Ovary (tissue), 9 donors: ENCODE results near the gene TRIM23. TPM values are rescaled to one million over a fixed set of nuclear protein-coding genes. Genes with fewer than 3 reads are reported as not detected.

Source experiments
- DNase-seq, 5 donors: peaks; one replicate each; pipeline ENCODE4 v3.0.0-alpha.2; 2019 to 2020
- H3K27ac ChIP-seq, 2 donors: fragments of 200-600 bp; one replicate each; pipeline versions ENCODE4 v1.5.1 to v1.8.0; 2019 to 2022
- H3K27me3 ChIP-seq: fragments of 200-600 bp; one replicate; pipeline ENCODE4 v1.8.0; 2022
- H3K36me3 ChIP-seq: fragments of 200-600 bp; sonication (generic); one replicate; pipeline ENCODE4 v1.5.1; 2019
- H3K4me1 ChIP-seq: one replicate; pipeline ENCODE4 v1.8.1; 2013; ENCODE audit warnings: mild to moderate bottlenecking, moderate library complexity; ENCODE audit not compliant: insufficient read depth
- H3K4me3 ChIP-seq: fragments of 200-600 bp; sonication (generic); one replicate; pipeline ENCODE4 v1.5.1; 2017
- H3K9me3 ChIP-seq, 2 donors: fragments of 200-600 bp in 1 of 2; sonication (generic) in 1 of 2; one replicate each; pipeline versions ENCODE4 v1.5.1 to v1.8.1; 2013 to 2019; ENCODE audit warnings: mild to moderate bottlenecking in 1 of 2, moderate library complexity in 1 of 2
- CTCF ChIP-seq, 3 donors: fragments of 450-650 bp in 2 of 3; fragments of 200-600 bp in 1 of 3; IDR thresholded peaks; one replicate each; pipeline versions ENCODE4 v1.5.1 to v1.8.0; 2016 to 2022; ENCODE audit warnings: antibody characterized with exemption in 3 of 3, mild to moderate bottlenecking in 1 of 3
- EP300 ChIP-seq: sonication (generic); formaldehyde crosslinking; IDR thresholded peaks from one replicate; pipeline ENCODE4 v1.6.1; 2017; ENCODE audit warnings: antibody characterized with exemption
- POLR2A ChIP-seq: fragments of 450-650 bp; IDR thresholded peaks from one replicate; pipeline ENCODE4 v1.6.1; 2017; ENCODE audit warnings: antibody characterized with exemption, mild to moderate bottlenecking, moderate library complexity
- WGBS, 3 donors: extraction: QIAGEN DNeasy Blood & Tissue Kit in 1 of 3; methylation state at CpG; one replicate each; pipeline versions ENCODE4 v1.1.5 to v1.1.7; 2013 to 2017; 5-methylcytosine and 5-hydroxymethylcytosine counted together
- intact Hi-C, 4 donors: fragments of 100-400 bp; cut with DNase I; formaldehyde crosslinking; loops; one replicate each; pipeline versions ENCODE4 v1.11.0 to v1.15.1; 2022 to 2023
- polyA plus RNA-seq, 2 donors: library from polyadenylated mRNA; stranded (reverse); fragments of 200-250 nt in 1 of 2; fragments of 350-450 nt in 1 of 2; fragmentation: Illumina TruSeq in 1 of 2; extraction: RNeasy Lipid Tissue Mini Kit (QIAGEN cat#74804) in 1 of 2; gene quantifications; one replicate each; pipeline ENCODE4 v1.2.3, GENCODE V29; 2013 to 2014
- total RNA-seq, 7 donors: library from RNA; depleted of rRNA in 2 of 7; stranded (reverse); fragments of >200 nt in 2 of 7; fragmentation: NEBNext Ultra II Directional in 3 of 7; extraction: Animal tissue kit (Norgen Biotek cat#: 25700) in 3 of 7; gene quantifications; one replicate each; pipeline versions ENCODE4 v1.1.0 to v1.2.4, GENCODE V29; 2016 to 2023
- donor health status: DM: no; HTN: no; CAD: no; lungs with moderate emphysema.
- donor health status: DM: no; HTN: no; CAD: no.
- donor health status: Bipolar disorder and iron deficiency.
- donor health status: DM: yes; HTN: yes; CAD: no.
- donor health status: DM: no; HTN: no; CAD: no.
- donor health status: DM: yes; HTN: yes; CAD: no.

The TRIM23 gene
- total and polyA plus RNA-seq, 9 donors = 8.3 to 23.4 (median 19.3) TPM

- intact Hi-C loops = no loop called here
Measured at GRCh38 chr5:65577141-65577540, 47.0 kb downstream of the TRIM23 start.

GRCh38 chr5:65570598-65571226, 53.4 kb downstream of the TRIM23 start:
- Histone ChIP-seq H3K4me3 (no peak overlapping the region), H3K9me3 (no peaks in the 10 kb centered on the region), H3K36me3 (no peaks in the 10 kb centered on the region), H3K27ac (no peak overlapping the region), H3K27me3 (no peaks in the 10 kb centered on the region), H3K4me1 (no peaks in the 10 kb centered on the region)
- TF ChIP-seq EP300 (no peak), CTCF (IDR thresholded peaks at IDR 0.05) (no peak), POLR2A (no peak)
- DNase-seq = no peak
- intact Hi-C loops = no loop called here
- WGBS, 3 donors = 83 to 91% (median 84%) methylated on average over 2 of the region's 2 CpGs

More at GRCh38 chr5:65577141-65577540, 47.0 kb downstream of the TRIM23 start:
- H3K9me3 ChIP-seq = no peaks in the 10 kb centered on the region
- H3K36me3 ChIP-seq = no peaks in the 10 kb centered on the region
- H3K4me3 ChIP-seq = no peak overlapping the region
- H3K4me1 ChIP-seq = no peaks in the 10 kb centered on the region
- no peaks in the 10 kb centered on the region for H3K27me3 ChIP-seq
- H3K27ac ChIP-seq = no peak overlapping the region
- TF ChIP-seq POLR2A (no peak), EP300 (no peak), CTCF (IDR thresholded peaks at IDR 0.05) (no peak)
- DNase-seq = no peak

GRCh38 chr5:65566505-65566904, 57.6 kb downstream of the TRIM23 start:
- no peak for DNase-seq
- peaks cover 7% of the 10 kb centered on the region for H3K4me1 ChIP-seq
- 75 to 79% (median 78%) methylated on average over 5 of the region's 5 CpGs for WGBS, 3 donors
- no peak overlapping the region for H3K4me3 ChIP-seq
- no peaks in the 10 kb centered on the region for H3K36me3 ChIP-seq
- intact Hi-C loops = no loop called here
- no peak for TF ChIP-seq EP300
- TF ChIP-seq POLR2A = no peak
- no peak for TF ChIP-seq CTCF (IDR thresholded peaks at IDR 0.05)
- H3K27ac ChIP-seq = no peak overlapping the region
- H3K27me3 ChIP-seq = no peaks in the 10 kb centered on the region
- H3K9me3 ChIP-seq = no peaks in the 10 kb centered on the region

GRCh38 chr5:65563777-65564176, 60.4 kb downstream of the TRIM23 start:
- no peaks in the 10 kb centered on the region for H3K9me3 ChIP-seq
- intact Hi-C loops = no loop called here
- 0 to 5% (median 1%) methylated on average over 11 of the region's 11 CpGs for WGBS, 3 donors
- H3K27ac ChIP-seq = peak overlapping the region in 1 of 2 donors; percentile 68
- no peaks in the 10 kb centered on the region for H3K36me3 ChIP-seq
- TF ChIP-seq CTCF (IDR thresholded peaks at IDR 0.05) = no peak
- no peak for TF ChIP-seq EP300
- peaks cover 7% of the 10 kb centered on the region for H3K4me1 ChIP-seq
- H3K4me3 ChIP-seq = peak overlapping the region; percentile 60
- H3K27me3 ChIP-seq = no peaks in the 10 kb centered on the region
- no peak for DNase-seq
